ENCODE results near the gene FCN2.

FCN2 gene

GRCh38 chr9:134880484-134881312, at the start of gene FCN2:
Gene FCN2, plus strand, starts transcription at chr9:134880810. Its CDS starts 12 bp downstream, at chr9:134880822.
- Histone ChIP-seq H3K9me3 (ENCODE audit: control insufficient read depth in 1 of 2, low read length in 2 of 2) (no peaks in the 10 kb centered on the region), H3K27me3 (ENCODE audit: low read depth, low read length) (no peaks in the 10 kb centered on the region), H3K4me1 (ENCODE audit: control insufficient read depth in 1 of 2, insufficient read depth in 2 of 2, low read length in 2 of 2) (no peaks in the 10 kb centered on the region), H3K4me3 (ENCODE audit: low read depth in 1 of 2, low read length in 2 of 2) (no peak within 1 kb of the TSS), H3K27ac (ENCODE audit: low read length) (no peak within 1 kb of the TSS), H3K36me3 (ENCODE audit: control insufficient read depth in 1 of 2, insufficient read depth in 2 of 2, low read length in 2 of 2) (no peaks in the 10 kb centered on the region)

DNA sequence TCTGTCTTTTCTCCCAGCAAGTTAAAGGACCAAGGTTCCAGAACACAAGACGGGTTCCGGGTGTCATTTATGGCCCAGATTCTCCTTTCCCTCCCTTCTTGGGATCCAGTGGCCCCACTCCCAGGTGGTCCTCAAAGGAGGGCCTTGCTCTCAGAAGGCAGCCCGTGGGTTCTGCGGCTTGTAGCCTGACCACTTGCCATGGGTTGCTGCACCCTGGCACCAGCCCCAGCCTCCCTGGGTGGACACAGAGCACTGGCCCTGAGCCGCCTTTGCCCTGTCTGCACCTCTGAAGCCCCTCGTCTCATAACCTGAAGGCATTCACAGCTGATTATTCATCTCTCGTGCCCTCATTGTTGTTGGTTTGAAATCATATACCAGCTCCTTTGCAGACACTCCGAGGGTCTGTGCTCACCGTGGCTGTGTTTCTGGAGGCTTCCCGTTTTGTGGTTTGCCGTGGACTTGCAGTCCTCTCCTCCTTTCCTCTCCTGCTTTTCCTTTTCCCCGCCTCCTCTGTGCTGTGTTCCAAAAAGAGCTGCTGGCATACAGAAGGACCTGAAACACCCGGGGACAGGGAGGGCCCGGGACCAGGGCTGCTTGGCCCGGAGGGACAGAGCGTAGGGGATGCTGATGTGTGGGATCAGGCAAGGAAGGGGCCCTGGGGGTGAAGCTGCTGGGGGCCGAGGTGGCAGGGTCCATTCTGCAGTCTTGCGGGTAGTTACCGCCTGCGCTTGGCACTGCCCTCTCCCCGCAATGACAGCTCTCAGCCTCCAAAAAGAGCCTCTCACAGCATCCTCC, 49.5 kb upstream of the FCN2 start:
- Histone ChIP-seq H3K4me1 (ENCODE audit: control insufficient read depth in 1 of 2, insufficient read depth in 2 of 2, low read length in 2 of 2) (no peaks in the 10 kb centered on the region), H3K9me3 (ENCODE audit: control insufficient read depth in 1 of 2, low read length in 2 of 2) (no peaks in the 10 kb centered on the region), H3K4me3 (ENCODE audit: low read depth in 1 of 2, low read length in 2 of 2) (no peak overlapping the region), H3K27ac (ENCODE audit: low read length) (no peak overlapping the region), H3K36me3 (ENCODE audit: control insufficient read depth in 1 of 2, insufficient read depth in 2 of 2, low read length in 2 of 2) (peaks cover 22 to 89% of the 10 kb centered on the region in 2 donors), H3K27me3 (ENCODE audit: low read depth, low read length) (no peaks in the 10 kb centered on the region)

DNA sequence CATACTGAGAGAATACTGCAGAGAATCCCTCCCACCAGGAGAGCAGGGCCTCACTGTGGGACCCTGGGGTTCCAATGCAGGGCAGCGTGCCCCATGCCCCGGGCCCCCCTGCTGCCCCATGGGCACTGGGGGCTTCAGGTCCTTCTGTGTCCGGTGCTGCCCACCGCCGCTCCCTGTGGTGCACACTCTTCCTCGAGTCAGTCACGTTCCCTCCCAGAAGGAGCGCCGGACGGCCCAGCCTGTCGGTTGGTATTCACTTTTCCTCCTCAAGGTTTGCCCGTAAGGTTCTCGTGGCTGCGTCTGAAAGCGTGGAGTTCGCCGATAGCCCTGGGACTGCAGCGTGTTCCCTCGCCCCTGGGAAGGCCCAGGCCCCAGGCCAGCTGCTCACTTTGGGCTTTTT, 48.1 kb upstream of the FCN2 start:
- Histone ChIP-seq H3K4me1 (ENCODE audit: control insufficient read depth in 1 of 2, insufficient read depth in 2 of 2, low read length in 2 of 2) (no peaks in the 10 kb centered on the region), H3K4me3 (ENCODE audit: low read depth in 1 of 2, low read length in 2 of 2) (no peak overlapping the region), H3K27me3 (ENCODE audit: low read depth, low read length) (no peaks in the 10 kb centered on the region), H3K9me3 (ENCODE audit: control insufficient read depth in 1 of 2, low read length in 2 of 2) (no peaks in the 10 kb centered on the region), H3K27ac (ENCODE audit: low read length) (no peak overlapping the region), H3K36me3 (ENCODE audit: control insufficient read depth in 1 of 2, insufficient read depth in 2 of 2, low read length in 2 of 2) (peaks cover 22 to 89% of the 10 kb centered on the region in 2 donors)

- Histone ChIP-seq H3K4me1 (ENCODE audit: control insufficient read depth in 1 of 2, insufficient read depth in 2 of 2, low read length in 2 of 2) (no peaks in the 10 kb centered on the region), H3K36me3 (ENCODE audit: control insufficient read depth in 1 of 2, insufficient read depth in 2 of 2, low read length in 2 of 2) (peaks cover 20 to 89% of the 10 kb centered on the region in 2 donors), H3K27ac (ENCODE audit: low read length) (no peak overlapping the region)
Observed at GRCh38 chr9:134833294-134833880, 47.2 kb upstream of the FCN2 start.

GRCh38 chr9:134834217-134834956, 46.2 kb upstream of the FCN2 start:
- Histone ChIP-seq H3K36me3 (ENCODE audit: control insufficient read depth in 1 of 2, insufficient read depth in 2 of 2, low read length in 2 of 2) (peaks cover 13 to 92% of the 10 kb centered on the region in 2 donors), H3K4me1 (ENCODE audit: control insufficient read depth in 1 of 2, insufficient read depth in 2 of 2, low read length in 2 of 2) (no peaks in the 10 kb centered on the region), H3K27ac (ENCODE audit: low read length) (no peak overlapping the region)

More at GRCh38 chr9:134833294-134833880, 47.2 kb upstream of the FCN2 start:
- Histone ChIP-seq H3K27me3 (ENCODE audit: low read depth, low read length) (no peaks in the 10 kb centered on the region), H3K9me3 (ENCODE audit: control insufficient read depth in 1 of 2, low read length in 2 of 2) (no peaks in the 10 kb centered on the region), H3K4me3 (ENCODE audit: low read depth in 1 of 2, low read length in 2 of 2) (no peak overlapping the region)

DNA sequence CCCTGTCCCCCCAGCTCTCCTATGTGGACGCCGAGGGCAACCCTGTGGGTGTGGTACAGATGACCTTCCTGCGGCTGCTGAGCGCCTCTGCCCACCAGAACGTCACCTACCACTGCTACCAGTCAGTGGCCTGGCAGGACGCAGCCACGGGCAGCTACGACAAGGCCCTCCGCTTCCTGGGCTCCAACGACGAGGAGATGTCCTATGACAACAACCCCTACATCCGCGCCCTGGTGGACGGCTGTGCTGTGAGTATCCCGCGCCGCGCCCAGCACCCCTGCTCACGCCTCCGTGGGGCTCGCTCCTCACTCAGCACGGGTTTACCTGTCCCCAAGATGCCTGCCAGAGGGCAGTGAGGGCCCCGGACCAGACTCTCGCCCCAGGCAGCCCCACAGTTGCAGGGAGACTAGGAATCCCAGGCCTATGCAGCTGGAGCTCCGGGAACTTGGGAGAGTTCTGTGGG, 45.6 kb upstream of the FCN2 start:
- H3K27ac ChIP-seq (ENCODE audit: low read length), result no peak overlapping the region
- no peaks in the 10 kb centered on the region for H3K27me3 ChIP-seq (ENCODE audit: low read depth, low read length)
- H3K4me3 ChIP-seq (ENCODE audit: low read depth in 1 of 2, low read length in 2 of 2), result no peak overlapping the region
- H3K36me3 ChIP-seq (ENCODE audit: control insufficient read depth in 1 of 2, insufficient read depth in 2 of 2, low read length in 2 of 2), result peaks cover 13 to 90% of the 10 kb centered on the region in 2 donors
- H3K4me1 ChIP-seq (ENCODE audit: control insufficient read depth in 1 of 2, insufficient read depth in 2 of 2, low read length in 2 of 2), result no peaks in the 10 kb centered on the region
- no peaks in the 10 kb centered on the region for H3K9me3 ChIP-seq (ENCODE audit: control insufficient read depth in 1 of 2, low read length in 2 of 2)

More at GRCh38 chr9:134834217-134834956, 46.2 kb upstream of the FCN2 start:
- Histone ChIP-seq H3K27me3 (ENCODE audit: low read depth, low read length) (no peaks in the 10 kb centered on the region), H3K4me3 (ENCODE audit: low read depth in 1 of 2, low read length in 2 of 2) (no peak overlapping the region), H3K9me3 (ENCODE audit: control insufficient read depth in 1 of 2, low read length in 2 of 2) (no peaks in the 10 kb centered on the region)

- Histone ChIP-seq H3K4me1 (ENCODE audit: control insufficient read depth in 1 of 2, insufficient read depth in 2 of 2, low read length in 2 of 2) (no peaks in the 10 kb centered on the region), H3K4me3 (ENCODE audit: low read depth in 1 of 2, low read length in 2 of 2) (no peak overlapping the region), H3K27me3 (ENCODE audit: low read depth, low read length) (no peaks in the 10 kb centered on the region), H3K36me3 (ENCODE audit: control insufficient read depth in 1 of 2, insufficient read depth in 2 of 2, low read length in 2 of 2) (peaks cover 12 to 85% of the 10 kb centered on the region in 2 donors), H3K9me3 (ENCODE audit: control insufficient read depth in 1 of 2, low read length in 2 of 2) (no peaks in the 10 kb centered on the region), H3K27ac (ENCODE audit: low read length) (no peak overlapping the region)
Observed at GRCh38 chr9:134835448-134835847, 45.2 kb upstream of the FCN2 start.

DNA sequence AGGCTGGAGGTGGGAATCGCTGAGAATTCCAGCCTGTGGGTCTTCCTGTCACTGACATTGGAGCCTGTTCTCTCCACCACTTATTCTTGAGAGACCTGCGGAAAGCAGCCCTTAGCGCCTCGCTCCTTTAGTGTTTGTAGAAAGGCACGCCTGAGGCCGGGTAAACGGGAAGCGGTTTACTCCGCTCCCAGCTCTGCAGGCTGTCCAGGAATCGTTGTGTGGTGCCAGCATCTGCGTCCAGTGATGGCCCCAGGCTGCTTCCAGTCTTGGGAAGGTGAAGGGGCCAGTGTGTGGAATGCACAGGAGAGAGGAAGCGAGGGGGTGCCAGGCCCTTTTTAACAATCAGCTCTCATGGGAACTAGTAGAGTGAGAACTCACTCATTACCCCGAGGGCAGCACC, 44.6 kb upstream of the FCN2 start:
- Histone ChIP-seq H3K9me3 (ENCODE audit: control insufficient read depth in 1 of 2, low read length in 2 of 2) (no peaks in the 10 kb centered on the region), H3K27ac (ENCODE audit: low read length) (no peak overlapping the region), H3K36me3 (ENCODE audit: control insufficient read depth in 1 of 2, insufficient read depth in 2 of 2, low read length in 2 of 2) (peaks cover 6 to 82% of the 10 kb centered on the region in 2 donors), H3K4me3 (ENCODE audit: low read depth in 1 of 2, low read length in 2 of 2) (no peak overlapping the region), H3K4me1 (ENCODE audit: control insufficient read depth in 1 of 2, insufficient read depth in 2 of 2, low read length in 2 of 2) (no peaks in the 10 kb centered on the region), H3K27me3 (ENCODE audit: low read depth, low read length) (no peaks in the 10 kb centered on the region)

GRCh38 chr9:134836406-134836970, 44.1 kb upstream of the FCN2 start:
- H3K27me3 ChIP-seq (ENCODE audit: low read depth, low read length), result no peaks in the 10 kb centered on the region
- no peak overlapping the region for H3K4me3 ChIP-seq (ENCODE audit: low read depth in 1 of 2, low read length in 2 of 2)
- no peaks in the 10 kb centered on the region for H3K4me1 ChIP-seq (ENCODE audit: control insufficient read depth in 1 of 2, insufficient read depth in 2 of 2, low read length in 2 of 2)
- no peaks in the 10 kb centered on the region for H3K9me3 ChIP-seq (ENCODE audit: control insufficient read depth in 1 of 2, low read length in 2 of 2)
- H3K27ac ChIP-seq (ENCODE audit: low read length), result no peak overlapping the region
- peaks cover 6 to 82% of the 10 kb centered on the region in 2 donors for H3K36me3 ChIP-seq (ENCODE audit: control insufficient read depth in 1 of 2, insufficient read depth in 2 of 2, low read length in 2 of 2)

DNA sequence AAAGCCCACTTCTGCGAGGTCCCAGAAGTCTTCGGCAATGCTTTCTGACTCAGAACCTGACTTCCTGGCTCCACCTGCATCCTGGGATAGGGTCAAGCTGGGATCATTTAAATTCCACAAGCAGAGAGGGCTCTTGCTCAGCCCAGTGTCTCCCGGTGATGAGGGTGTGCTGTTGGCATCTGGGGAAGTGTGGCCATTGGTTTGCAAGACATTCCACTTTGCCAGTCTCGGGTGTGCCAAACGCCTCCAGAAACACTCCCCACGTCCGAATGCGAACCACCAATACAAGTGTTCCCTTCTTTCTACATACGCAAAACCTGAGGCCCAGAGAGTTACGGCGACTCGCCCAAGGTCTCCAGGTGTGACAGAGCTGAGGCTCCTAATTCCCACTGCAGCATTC, 43.1 kb upstream of the FCN2 start:
- Histone ChIP-seq H3K9me3 (ENCODE audit: control insufficient read depth in 1 of 2, low read length in 2 of 2) (no peaks in the 10 kb centered on the region), H3K27me3 (ENCODE audit: low read depth, low read length) (no peaks in the 10 kb centered on the region), H3K4me1 (ENCODE audit: control insufficient read depth in 1 of 2, insufficient read depth in 2 of 2, low read length in 2 of 2) (no peaks in the 10 kb centered on the region), H3K36me3 (ENCODE audit: control insufficient read depth in 1 of 2, insufficient read depth in 2 of 2, low read length in 2 of 2) (peaks cover 6 to 86% of the 10 kb centered on the region in 2 donors), H3K27ac (ENCODE audit: low read length) (no peak overlapping the region), H3K4me3 (ENCODE audit: low read depth in 1 of 2, low read length in 2 of 2) (no peak overlapping the region)

All from muscle layer of duodenum (tissue), 2 donors.